ENCODE measurements around the gene ASIC2.
"Not testable (repeated sequence)": the region's sequence is repeated elsewhere in the genome, so short reads cannot be mapped to it uniquely, and the experiment has no call there.

The ASIC2 gene

DNA sequence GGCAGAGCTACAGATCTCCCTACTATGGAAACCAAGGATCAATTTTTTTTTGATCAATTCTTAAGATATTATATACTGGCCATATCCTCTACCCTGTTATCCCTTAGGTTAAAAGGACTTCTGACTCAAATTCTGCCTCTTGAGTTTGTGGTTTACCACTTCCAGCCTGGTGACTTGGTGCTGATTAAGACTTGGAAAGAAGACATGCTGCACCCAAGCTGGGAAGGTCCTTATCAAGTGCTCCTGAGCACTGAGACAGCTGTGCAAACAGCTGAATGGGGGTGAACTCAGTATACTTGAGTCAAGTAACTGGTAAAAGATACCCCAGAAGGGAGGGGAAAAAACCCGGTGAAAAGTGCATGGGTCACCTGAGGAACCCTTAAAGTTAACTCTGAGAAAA is 321.9 kb downstream of the ASIC2 start:
- DNase-seq, result peak in 1 of 5 experiments; percentile 93

GRCh38 chr17:32970281-32970680 is 322.8 kb downstream of the ASIC2 start:
- DNase-seq, result peak in 1 of 5 experiments; percentile 14

- not testable (repeated sequence) for DNase-seq
Observed at GRCh38 chr17:32969231-32969630, 323.9 kb downstream of the ASIC2 start.

- DNase-seq, result no peak
Observed at GRCh38 chr17:32964541-32964940, 328.6 kb downstream of the ASIC2 start.
